GM12878 (cell line): ENCODE results near the gene WWP2. TPM values are rescaled to one million over a fixed set of nuclear protein-coding genes. Genes with fewer than 3 reads are reported as not detected.
A peak's percentile ranks its signal among the peaks of the same experiment; 100 is the strongest.

Experiments
- BCL11A ChIP-seq: IDR thresholded peaks from 2 replicates; pipeline ENCODE4 v1.6.1; 2011; ENCODE audit warnings: low read depth, low read length
- CREB1 ChIP-seq: IDR thresholded peaks from 2 replicates; pipeline ENCODE4 v1.6.1; 2012; ENCODE audit warnings: low read depth, mild to moderate bottlenecking, inconsistent platforms
- CUX1 ChIP-seq: IDR thresholded peaks from 2 replicates; pipeline ENCODE4 v1.6.1; 2012; ENCODE audit warnings: improper control_type of control experiment, low read depth, low read length; ENCODE audit not compliant: insufficient replicate concordance
- EGR1 ChIP-seq, 2 experiments: IDR thresholded peaks; 1 replicate in 1 of 2; 2 replicates in 1 of 2; pipeline ENCODE4 v1.6.1; 2011 to 2012; ENCODE audit warnings: low read depth in 2 of 2, low read length in 2 of 2, borderline replicate concordance in 1 of 2, mild to moderate bottlenecking in 1 of 2, moderate library complexity in 1 of 2
- FOXK2 ChIP-seq: fragments of 450-650 bp; IDR thresholded peaks from 2 replicates; pipeline ENCODE4 v1.6.1; 2017; ENCODE audit warnings: mild to moderate bottlenecking, moderate library complexity
- HDAC6 ChIP-seq: fragments of 200-600 bp; sonication (generic); IDR thresholded peaks from one replicate; pipeline ENCODE4 v1.8.0; 2017; ENCODE audit warnings: antibody characterized with exemption; ENCODE audit not compliant: unreplicated experiment
- HSF1 ChIP-seq: fragments of 150-350 bp; IDR thresholded peaks from 2 replicates; pipeline ENCODE4 v1.6.1; 2014; ENCODE audit warnings: mild to moderate bottlenecking, low read depth, low read length
- IKZF2 ChIP-seq, 2 experiments: fragments of 450-650 bp; IDR thresholded peaks; 2 replicates each; pipeline ENCODE4 v1.6.1; 2017; ENCODE audit warnings: mild to moderate bottlenecking in 2 of 2, moderate library complexity in 2 of 2
- IRF4 ChIP-seq: IDR thresholded peaks from 2 replicates; pipeline ENCODE4 v1.6.1; 2011; ENCODE audit warnings: low read depth, low read length
- JUNB ChIP-seq: IDR thresholded peaks from 2 replicates; pipeline ENCODE4 v1.6.1; 2016; ENCODE audit warnings: antibody characterized with exemption, mild to moderate bottlenecking
- KLF5 ChIP-seq: fragments of 450-650 bp; IDR thresholded peaks from 2 replicates; pipeline ENCODE4 v1.6.1; 2014; ENCODE audit warnings: mild to moderate bottlenecking; ENCODE audit not compliant: partially characterized antibody
- NFYA ChIP-seq: IDR thresholded peaks from 2 replicates; pipeline ENCODE4 v1.6.1; 2011; ENCODE audit warnings: low read depth, mild to moderate bottlenecking, low read length, improper control_type of control experiment, borderline replicate concordance
- NR2F1 ChIP-seq: fragments of 450-650 bp; conservative IDR thresholded peaks from 2 replicates; pipeline ENCODE4 v1.6.1; 2017; ENCODE audit warnings: mild to moderate bottlenecking
- PAX5 ChIP-seq: IDR thresholded peaks from 2 replicates; pipeline ENCODE4 v1.6.1; 2011; ENCODE audit warnings: low read depth, low read length, borderline replicate concordance
- POLR2A ChIP-seq: IDR thresholded peaks from 2 replicates; pipeline ENCODE4 v1.6.1; 2011; ENCODE audit warnings: low read depth, mild to moderate bottlenecking, low read length
- POU2F2 ChIP-seq: IDR thresholded peaks from 3 replicates; pipeline ENCODE4 v1.6.1; 2011; ENCODE audit warnings: low read depth, mild to moderate bottlenecking, low read length, borderline replicate concordance
- RB1 ChIP-seq: fragments of 450-650 bp; formaldehyde crosslinking; IDR thresholded peaks from 2 replicates; pipeline ENCODE4 v1.6.1; 2017; ENCODE audit warnings: mild to moderate bottlenecking, borderline replicate concordance
- SIN3A ChIP-seq: IDR thresholded peaks from 2 replicates; pipeline ENCODE4 v1.6.1; 2012; ENCODE audit warnings: low read depth, low read length, improper control_type of control experiment
- SMARCA5 ChIP-seq: fragments of 450-650 bp; IDR thresholded peaks from 2 replicates; pipeline ENCODE4 v1.6.1; 2017; ENCODE audit warnings: mild to moderate bottlenecking
- SREBF1 ChIP-seq: IDR thresholded peaks from 2 replicates; pipeline ENCODE4 v1.6.1; 2012; ENCODE audit warnings: mild to moderate bottlenecking, low read length
- SUPT20H ChIP-seq: IDR thresholded peaks from 2 replicates; pipeline ENCODE4 v1.6.1; 2011; ENCODE audit warnings: low read depth, mild to moderate bottlenecking, low read length, moderate library complexity, borderline replicate concordance; ENCODE audit not compliant: control insufficient read depth
- TCF3 ChIP-seq: IDR thresholded peaks from 2 replicates; pipeline ENCODE4 v1.6.1; 2012; ENCODE audit warnings: low read depth, mild to moderate bottlenecking, low read length, borderline replicate concordance; ENCODE audit not compliant: insufficient read depth
- USF2 ChIP-seq: IDR thresholded peaks from 2 replicates; pipeline ENCODE4 v1.6.1; 2011; ENCODE audit warnings: low read depth, low read length, improper control_type of control experiment, borderline replicate concordance
- YY1 ChIP-seq: IDR thresholded peaks from 2 replicates; pipeline ENCODE4 v1.6.1; 2011; ENCODE audit warnings: low read depth, mild to moderate bottlenecking, low read length
- ZNF207 ChIP-seq: fragments of 450-650 bp; IDR thresholded peaks from 2 replicates; pipeline ENCODE4 v1.6.1; 2014; ENCODE audit warnings: antibody characterized with exemption, mild to moderate bottlenecking, borderline replicate concordance
- polyA plus RNA-seq, 11 experiments: library from polyadenylated mRNA; depleted of rRNA in 4 of 11; unstranded in 6 of 11; stranded (reverse) in 5 of 11; fragments of >200 nt; fragmentation: Nextera tagmentation in 4 of 11; fragmentation: Illumina TruSeq in 1 of 11; extraction: Ambion mirVana in 4 of 11; extraction: Trizol in 1 of 11; gene quantifications; 1 replicate in 1 of 11; 2 replicates in 10 of 11; pipeline versions ENCODE4 v1.2.1 to v1.2.3, GENCODE V29; 2011 to 2016; ENCODE audit warnings: inconsistent platforms in 2 of 11, missing spikeins in 2 of 11, low read depth in 1 of 11
- total RNA-seq, 4 experiments: library from RNA; depleted of rRNA in 3 of 4; stranded (reverse); fragments of >200 nt in 3 of 4; fragmentation: Illumina TruSeq in 1 of 4; extraction: Trizol in 1 of 4; gene quantifications; 2 replicates each; pipeline versions ENCODE4 v1.2.1 to v1.2.3, GENCODE V29; 2013 to 2021

Gene WWP2
- total and polyA plus RNA-seq, 10 of the 15 experiments (the other 5 are each of a cell fraction or from before 2014, with no cell fraction given), result 2.8 to 47.0 (median 23.8) TPM

- TF ChIP-seq CUX1, result no peak
- no peak for TF ChIP-seq HSF1
- TF ChIP-seq SIN3A, result no peak
- no peak for TF ChIP-seq POU2F2
- TF ChIP-seq RB1, result peak; percentile 30; the same call in 1 of the 2 replicates
- no peak for TF ChIP-seq CREB1
- TF ChIP-seq SMARCA5, result peak; percentile 60; the same call in 1 of the 2 replicates
- no peak for TF ChIP-seq IRF4
- TF ChIP-seq TCF3, result no peak
- no peak for TF ChIP-seq ZNF207
- TF ChIP-seq HDAC6, result no peak
- no peak for TF ChIP-seq KLF5
- no peak for TF ChIP-seq USF2
- no peak for TF ChIP-seq SUPT20H
- TF ChIP-seq JUNB, result no peak
- no peak for TF ChIP-seq SREBF1
- TF ChIP-seq YY1, result peak; percentile 59; the same call in 1 of the 2 replicates
- no peak for TF ChIP-seq EGR1 (IDR thresholded peaks at IDR 0.05; ENCODE audit: borderline replicate concordance in 1 of 2, low read depth in 2 of 2, low read length in 2 of 2)
- no peak for TF ChIP-seq POLR2A
- no peak for TF ChIP-seq NR2F1
- TF ChIP-seq NFYA, result no peak
- peak; percentile 46; the same call in 1 of the 2 replicates for TF ChIP-seq FOXK2
- TF ChIP-seq PAX5, result no peak
- no peak for TF ChIP-seq IKZF2 (IDR thresholded peaks at IDR 0.05)
- no peak for TF ChIP-seq BCL11A
Observed at GRCh38 chr16:69796285-69797118, 34.4 kb downstream of the WWP2 start (continued).
